Urinary bladder (tissue), 4 donors: ENCODE results near the gene ENTHD1. TPM values are rescaled to one million over a fixed set of nuclear protein-coding genes. Genes with fewer than 3 reads are reported as not detected.

ENCODE experiments used
- DNase-seq: peaks from one replicate; pipeline ENCODE4 v3.0.0-alpha.2; 2015; ENCODE audit errors: extremely low spot score
- H3K27ac ChIP-seq: one replicate; pipeline ENCODE4 v1.5.1; 2013; ENCODE audit warnings: low read depth, mild to moderate bottlenecking, moderate library complexity
- H3K36me3 ChIP-seq: one replicate; pipeline ENCODE4 v1.6.1; 2013; ENCODE audit warnings: mild to moderate bottlenecking, moderate library complexity; ENCODE audit not compliant: insufficient read depth
- H3K4me1 ChIP-seq: one replicate; pipeline ENCODE4 v1.6.1; 2013; ENCODE audit warnings: mild to moderate bottlenecking, moderate library complexity; ENCODE audit not compliant: insufficient read depth
- H3K4me3 ChIP-seq: one replicate; pipeline ENCODE4 v1.5.1; 2013; ENCODE audit warnings: low read depth, low read length
- WGBS: extraction: QIAGEN DNeasy Blood & Tissue Kit; methylation state at CpG from one replicate; pipeline ENCODE4 v1.1.7; 2013; 5-methylcytosine and 5-hydroxymethylcytosine counted together
- polyA plus RNA-seq: library from polyadenylated mRNA; stranded (reverse); fragments of 200-250 nt; gene quantifications from one replicate; pipeline ENCODE4 v1.2.3, GENCODE V29; 2013
- total RNA-seq: library from RNA; depleted of rRNA; stranded (reverse); fragments of >200 nt; gene quantifications from one replicate; pipeline ENCODE4 v1.2.3, GENCODE V29; 2014
- donor health status: healthy with polysubstance abuse.
- donor health status: healthy.

The ENTHD1 gene
- total and polyA plus RNA-seq, 2 donors = not detected

DNA sequence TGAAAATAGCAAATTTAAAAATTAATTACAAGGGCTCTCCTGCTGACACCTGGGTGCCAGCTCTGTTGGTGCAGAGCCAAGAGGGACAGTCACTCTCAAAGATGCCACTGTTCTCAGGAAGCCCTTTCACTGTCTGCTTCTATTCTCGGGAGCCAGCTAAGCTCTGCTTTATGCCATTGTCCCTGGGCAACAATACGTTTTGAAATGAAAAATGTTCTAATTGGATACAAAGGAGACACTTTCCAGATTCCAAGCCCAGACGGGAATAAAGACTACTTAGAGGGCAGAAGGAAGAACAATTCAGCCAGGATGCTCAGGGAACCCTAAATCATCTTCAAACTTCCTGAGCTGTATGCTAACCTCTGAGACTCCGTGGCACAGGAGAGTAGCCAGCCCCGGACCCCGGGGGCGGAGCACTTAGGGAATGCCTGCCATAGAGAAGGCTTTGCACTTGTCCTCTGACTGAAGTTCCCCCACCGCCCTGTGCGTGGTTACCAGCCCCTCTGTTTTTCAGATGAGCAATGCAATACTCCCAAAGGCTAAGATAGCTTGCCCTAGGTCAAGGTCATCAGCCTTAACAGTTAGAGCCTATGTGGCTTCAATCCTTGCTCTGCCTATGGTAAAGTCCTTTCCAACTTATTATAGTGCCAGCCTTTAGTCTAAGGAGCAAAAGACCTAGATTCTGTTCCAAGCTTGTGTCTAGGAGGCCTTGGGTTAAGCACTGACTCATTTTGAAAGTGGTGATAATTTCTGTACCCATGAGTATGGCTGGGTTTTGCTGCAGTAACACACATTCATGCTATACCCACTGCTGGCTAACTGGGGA lies 172.1 kb downstream of the ENTHD1 start:
- WGBS = 55% methylated on average over 9 of the region's 9 CpGs
- H3K4me3 ChIP-seq = no peak overlapping the region
- no peak for DNase-seq
- no peak overlapping the region for H3K27ac ChIP-seq
- H3K4me1 ChIP-seq = no peaks in the 10 kb centered on the region
- no peaks in the 10 kb centered on the region for H3K36me3 ChIP-seq

GRCh38 chr22:39719559-39720450 lies 173.8 kb downstream of the ENTHD1 start:
- Histone ChIP-seq H3K36me3 (no peaks in the 10 kb centered on the region), H3K4me3 (no peak overlapping the region), H3K27ac (no peak overlapping the region), H3K4me1 (no peaks in the 10 kb centered on the region)
- no peak for DNase-seq
- 83% methylated on average over 15 of the region's 15 CpGs for WGBS

DNA sequence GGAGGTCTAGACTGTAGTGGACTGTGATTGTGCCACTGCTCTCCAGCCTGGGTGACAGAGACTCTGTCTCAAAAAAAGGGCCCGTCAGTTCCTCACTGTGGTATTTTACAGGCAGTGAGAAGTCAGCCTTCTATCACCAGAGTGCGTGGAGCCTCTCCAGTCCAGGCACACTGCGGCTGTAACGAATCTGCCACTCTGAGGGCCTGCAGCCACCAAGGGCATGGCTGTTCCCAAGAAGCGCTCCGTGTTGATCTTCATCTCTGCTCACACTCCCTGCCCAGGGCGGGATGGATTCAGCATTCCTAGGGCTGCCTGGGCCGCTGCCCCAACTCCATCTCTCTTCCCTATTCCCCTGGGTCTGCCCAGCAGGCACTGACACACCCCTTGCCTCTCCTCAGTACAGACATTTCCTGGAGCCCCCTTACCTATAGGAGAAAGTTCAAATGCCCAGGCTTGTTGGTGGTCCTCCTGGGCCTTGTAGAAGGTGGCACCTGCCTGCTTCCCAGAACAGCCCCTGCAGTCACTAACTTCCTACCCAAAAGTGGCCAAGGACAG lies 174.6 kb downstream of the ENTHD1 start:
- Histone ChIP-seq H3K36me3 (no peaks in the 10 kb centered on the region), H3K4me1 (no peaks in the 10 kb centered on the region), H3K4me3 (no peak overlapping the region), H3K27ac (no peak overlapping the region)
- 88% methylated on average over 8 of the region's 8 CpGs for WGBS
- DNase-seq = no peak

- no peaks in the 10 kb centered on the region for H3K36me3 ChIP-seq
- DNase-seq = no peak
- H3K4me3 ChIP-seq = no peak overlapping the region
- no peak overlapping the region for H3K27ac ChIP-seq
- no peaks in the 10 kb centered on the region for H3K4me1 ChIP-seq
- 79% methylated on average over 7 of the region's 7 CpGs for WGBS
Measured at GRCh38 chr22:39718206-39718605, 175.4 kb downstream of the ENTHD1 start.

DNA sequence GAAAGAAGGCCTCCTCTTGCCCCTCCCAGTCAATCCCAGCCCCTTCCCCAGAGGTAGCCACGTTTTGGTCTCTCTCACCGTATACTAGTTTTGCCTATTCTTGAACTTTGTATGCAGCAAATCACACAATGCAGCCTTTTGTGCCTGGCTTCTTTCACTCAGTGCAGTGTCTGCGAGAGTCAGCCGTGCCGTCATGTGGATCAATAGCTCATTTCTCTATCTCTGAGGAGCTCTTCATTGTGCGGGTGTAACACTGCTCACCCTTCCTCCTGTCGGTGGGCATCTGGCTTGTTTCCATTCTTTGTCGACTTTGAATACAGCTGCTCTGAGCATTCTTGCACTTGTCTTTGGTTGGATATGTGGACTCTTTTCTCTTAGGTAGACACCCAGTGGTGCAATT lies 176.5 kb downstream of the ENTHD1 start:
- Histone ChIP-seq H3K4me3 (no peak overlapping the region), H3K27ac (no peak overlapping the region), H3K4me1 (no peaks in the 10 kb centered on the region), H3K36me3 (no peaks in the 10 kb centered on the region)
- no peak for DNase-seq
- WGBS = 75% methylated on average over 8 of the region's 8 CpGs

DNA sequence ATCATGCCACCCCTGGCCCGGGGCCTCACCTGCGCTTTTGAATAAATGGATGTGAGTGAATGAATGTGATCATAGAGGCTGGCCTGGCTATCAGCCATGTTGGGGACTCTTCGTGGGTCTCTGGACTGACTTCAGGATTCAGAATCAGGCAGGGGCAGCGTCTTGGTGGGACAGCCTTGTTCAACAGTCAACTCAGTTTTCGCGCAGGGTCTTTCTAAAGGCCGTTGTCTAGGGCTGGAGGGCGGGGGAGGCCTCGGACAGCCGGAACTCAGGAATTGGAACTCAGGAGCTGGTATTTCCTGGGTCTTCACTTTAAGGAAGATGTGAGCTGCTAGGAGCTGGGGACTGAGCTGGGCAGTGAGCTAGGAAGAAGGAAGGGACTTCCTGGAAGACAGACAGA lies 177.0 kb downstream of the ENTHD1 start:
- Histone ChIP-seq H3K4me3 (no peak overlapping the region), H3K36me3 (no peaks in the 10 kb centered on the region), H3K4me1 (no peaks in the 10 kb centered on the region), H3K27ac (no peak overlapping the region)
- 84% methylated on average over 10 of the region's 10 CpGs for WGBS
- no peak for DNase-seq

DNA sequence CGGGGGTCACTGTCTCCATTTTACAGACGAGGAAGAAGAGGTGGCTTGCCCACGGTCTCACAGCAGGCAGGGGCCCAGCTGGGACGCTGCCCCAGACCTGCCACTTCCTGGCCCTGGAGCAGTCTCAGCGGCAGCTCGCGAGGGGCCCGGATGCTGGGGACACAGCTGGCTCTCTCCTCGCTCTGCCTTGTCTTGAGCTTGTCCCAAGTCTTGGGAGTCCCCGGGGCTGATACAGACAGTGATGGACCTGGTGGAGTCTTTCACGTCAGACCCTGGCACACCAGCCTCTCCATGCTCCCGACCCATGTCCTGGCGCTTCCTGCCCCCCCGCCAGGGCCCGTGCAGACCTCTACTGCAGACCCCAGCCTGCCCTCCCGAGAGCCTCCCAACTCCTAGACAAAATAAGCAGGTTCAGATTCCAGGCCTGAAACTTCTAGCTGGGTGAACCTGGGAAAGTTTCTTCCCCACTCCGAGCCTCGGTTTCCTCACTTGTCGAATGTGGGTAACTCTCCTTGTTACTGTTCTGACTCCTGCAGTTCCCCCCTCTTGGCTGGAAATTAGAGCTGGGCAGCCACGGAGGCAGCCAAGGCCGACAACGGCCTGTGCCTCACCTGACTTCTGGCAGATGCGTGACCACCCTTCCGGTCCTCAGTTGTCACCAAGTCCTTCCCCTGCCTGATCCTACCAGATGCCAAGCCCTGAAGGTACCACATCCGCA lies 177.6 kb downstream of the ENTHD1 start:
- no peak for DNase-seq
- 82% methylated on average over 25 of the region's 25 CpGs for WGBS
- no peaks in the 10 kb centered on the region for H3K4me1 ChIP-seq
- H3K4me3 ChIP-seq = no peak overlapping the region
- no peaks in the 10 kb centered on the region for H3K36me3 ChIP-seq
- no peak overlapping the region for H3K27ac ChIP-seq

DNA sequence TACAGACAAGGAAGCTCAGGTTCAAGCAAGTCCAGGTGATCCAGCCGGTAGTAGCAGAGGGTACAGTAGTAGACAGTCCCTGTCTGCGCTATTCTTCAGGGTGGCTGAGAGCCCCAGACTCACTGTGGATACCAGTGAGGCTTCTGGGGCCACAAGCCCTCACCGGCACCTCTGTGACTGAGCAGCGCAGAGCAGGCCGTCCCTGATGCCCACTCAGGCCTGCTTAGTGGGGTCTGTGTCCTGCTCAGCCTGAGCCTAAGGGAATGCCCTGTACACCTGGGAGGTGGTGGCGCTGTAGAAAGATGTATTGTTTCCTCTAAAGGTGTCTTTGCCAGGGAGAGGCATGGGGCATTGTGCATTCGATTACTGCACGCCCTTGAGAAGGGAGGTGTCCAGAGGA lies 179.2 kb downstream of the ENTHD1 start:
- 98% methylated on average over 8 of the region's 8 CpGs for WGBS
- DNase-seq = no peak
- Histone ChIP-seq H3K36me3 (no peaks in the 10 kb centered on the region), H3K4me3 (no peak overlapping the region), H3K4me1 (no peaks in the 10 kb centered on the region), H3K27ac (no peak overlapping the region)

GRCh38 chr22:39713799-39714290 lies 179.7 kb downstream of the ENTHD1 start:
- H3K27ac ChIP-seq = no peak overlapping the region
- no peaks in the 10 kb centered on the region for H3K36me3 ChIP-seq
- H3K4me3 ChIP-seq = no peak overlapping the region
- H3K4me1 ChIP-seq = no peaks in the 10 kb centered on the region
- DNase-seq = no peak
- WGBS = 91% methylated on average over 10 of the region's 10 CpGs

GRCh38 chr22:39712751-39713525 lies 180.6 kb downstream of the ENTHD1 start:
- Histone ChIP-seq H3K27ac (no peak overlapping the region), H3K4me3 (no peak overlapping the region), H3K36me3 (no peaks in the 10 kb centered on the region), H3K4me1 (no peaks in the 10 kb centered on the region)
- DNase-seq = no peak
- whole genome bisulfite sequencing = 75% methylated on average over 18 of the region's 18 CpGs

DNA sequence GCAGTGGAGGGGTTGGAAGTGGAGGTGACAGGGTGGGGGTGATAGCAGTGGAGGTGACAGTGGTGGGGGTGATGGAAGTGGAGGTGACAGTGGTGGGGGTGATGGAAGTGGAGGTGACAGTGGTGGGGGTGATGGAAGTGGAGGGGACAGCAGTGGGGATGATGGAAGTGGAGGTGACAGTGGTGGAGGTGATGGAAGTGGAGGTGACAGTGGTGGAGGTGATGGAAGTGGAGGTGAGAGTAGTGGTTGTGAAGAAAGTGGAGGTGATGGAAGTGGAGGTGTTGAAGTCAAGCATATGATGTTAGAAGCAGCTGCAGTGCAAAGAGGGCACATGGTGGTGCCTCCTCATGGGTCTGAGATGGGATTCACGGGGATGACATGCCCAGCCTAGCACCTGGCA lies 181.5 kb downstream of the ENTHD1 start:
- no peak for DNase-seq
- no peaks in the 10 kb centered on the region for H3K36me3 ChIP-seq
- no peaks in the 10 kb centered on the region for H3K4me1 ChIP-seq
- no peak overlapping the region for H3K4me3 ChIP-seq
- WGBS = 90% methylated on average over 1 of the region's 1 CpG
- H3K27ac ChIP-seq = no peak overlapping the region

- DNase-seq = no peak
- 51% methylated on average over 15 of the region's 15 CpGs for WGBS
- no peaks in the 10 kb centered on the region for H3K4me1 ChIP-seq
Measured at GRCh38 chr22:39710380-39711150, 183.0 kb downstream of the ENTHD1 start.

More at GRCh38 chr22:39710380-39711150, 183.0 kb downstream of the ENTHD1 start:
- Histone ChIP-seq H3K4me3 (no peak overlapping the region), H3K27ac (no peak overlapping the region), H3K36me3 (no peaks in the 10 kb centered on the region)
